Sigmoid colon (tissue), 4 donors: ENCODE results near the gene CEACAM20.

Experiments
- CTCF ChIP-seq, 4 experiments: fragments of 450-650 bp in 3 of 4; fragments of 200-600 bp in 1 of 4; IDR thresholded peaks; one replicate each; pipeline ENCODE4 v1.5.1; 2016 to 2019; ENCODE audit warnings: antibody characterized with exemption in 4 of 4, mild to moderate bottlenecking in 3 of 4, moderate library complexity in 2 of 4
- POLR2A ChIP-seq, 2 donors: fragments of 450-650 bp; IDR thresholded peaks; one replicate each; pipeline ENCODE4 v1.6.1; 2016; ENCODE audit warnings: antibody characterized with exemption in 2 of 2, mild to moderate bottlenecking in 2 of 2, moderate library complexity in 2 of 2
- POLR2AphosphoS5 ChIP-seq, 4 donors: sonication (generic); formaldehyde crosslinking; IDR thresholded peaks; one replicate each; pipeline ENCODE4 v1.6.1; 2017; ENCODE audit warnings: antibody characterized with exemption in 4 of 4

- TF ChIP-seq CTCF (IDR thresholded peaks at IDR 0.05) (no peak), POLR2A (IDR thresholded peaks at IDR 0.05) (no peak), POLR2AphosphoS5 (IDR thresholded peaks at IDR 0.05) (no peak)
Observed at GRCh38 chr19:44573627-44574026, 44.2 kb upstream of the CEACAM20 start.
